ENCODE results near the gene TSPYL4.

Gene TSPYL4

GRCh38 chr6:116282698-116283097, 28.8 kb upstream of the TSPYL4 start:
- no peak overlapping the region for H3K4me3 ChIP-seq (ENCODE audit: control insufficient read depth, low read depth, low read length)
- no peak for TF ChIP-seq CTCF (conservative IDR thresholded peaks at IDR 0.05; ENCODE audit: control insufficient read depth, insufficient read depth, low read depth, low read length)
- no peak for DNase-seq (ENCODE audit: low read depth)

GRCh38 chr6:116280933-116281316, 27.1 kb upstream of the TSPYL4 start:
- no peak for TF ChIP-seq CTCF (conservative IDR thresholded peaks at IDR 0.05; ENCODE audit: control insufficient read depth, insufficient read depth, low read depth, low read length)
- DNase-seq (ENCODE audit: low read depth), result no peak
- H3K4me3 ChIP-seq (ENCODE audit: control insufficient read depth, low read depth, low read length), result no peak overlapping the region

- peak; percentile 30 for DNase-seq (ENCODE audit: low read depth)
- H3K4me3 ChIP-seq (ENCODE audit: control insufficient read depth, low read depth, low read length), result peak overlapping the region; percentile 94
- TF ChIP-seq CTCF (conservative IDR thresholded peaks at IDR 0.05; ENCODE audit: control insufficient read depth, insufficient read depth, low read depth, low read length), result no peak
These were observed 26.5 kb upstream of the TSPYL4 start for GRCh38 chr6:116280161-116280932.

- TF ChIP-seq CTCF (conservative IDR thresholded peaks at IDR 0.05; ENCODE audit: control insufficient read depth, insufficient read depth, low read depth, low read length), result no peak
- DNase-seq (ENCODE audit: low read depth), result peak; percentile 97
- H3K4me3 ChIP-seq (ENCODE audit: control insufficient read depth, low read depth, low read length), result peak within 1 kb of the TSS; percentile 94
These were observed 25.6 kb upstream of the TSPYL4 start, which contains the start of gene TSPYL1 for GRCh38 chr6:116279232-116280160. TSPYL1 (minus strand) TSS chr6:116279930; CDS start chr6:116279830, 100 bp downstream.

- H3K4me3 ChIP-seq (ENCODE audit: control insufficient read depth, low read depth, low read length), result peak overlapping the region; percentile 94
- peak; percentile 62 for DNase-seq (ENCODE audit: low read depth)
- no peak for TF ChIP-seq CTCF (conservative IDR thresholded peaks at IDR 0.05; ENCODE audit: control insufficient read depth, insufficient read depth, low read depth, low read length)
These were observed 25.0 kb upstream of the TSPYL4 start for GRCh38 chr6:116278854-116279231.

GRCh38 chr6:116278481-116278829, 24.6 kb upstream of the TSPYL4 start:
- peak overlapping the region; percentile 94 for H3K4me3 ChIP-seq (ENCODE audit: control insufficient read depth, low read depth, low read length)
- DNase-seq (ENCODE audit: low read depth), result no peak
- TF ChIP-seq CTCF (conservative IDR thresholded peaks at IDR 0.05; ENCODE audit: control insufficient read depth, insufficient read depth, low read depth, low read length), result no peak

Data from fibroblast of mammary gland (primary cell).